CD4-positive, alpha-beta memory T cell (primary cell): ENCODE results near the gene LRRK2. TPM values are rescaled to one million over a fixed set of nuclear protein-coding genes. Genes with fewer than 3 reads are reported as not detected.
A peak's percentile ranks its signal among the peaks of the same experiment; 100 is the strongest.

Experiments
- CTCF ChIA-PET: fragments of 350-600 bp; sonication (Branson Sonifier 250); formaldehyde crosslinking; loops from one replicate; lab custom pipeline; 2021; ENCODE audit warnings: inconsistent platforms; ENCODE audit not compliant: partially characterized antibody; lab: Charles Lee
- POLR2A ChIA-PET: fragments of 350-600 bp; sonication (Branson Sonifier 250); formaldehyde crosslinking; loops from one replicate; lab custom pipeline; 2021; ENCODE audit not compliant: partially characterized antibody; lab: Charles Lee
- DNase-seq, 5 donors: peaks; one replicate each; pipeline versions ENCODE4 v3.0.0 to v3.0.0-alpha.2; 2020 to 2022; ENCODE audit warnings: mixed read lengths in 1 of 5
- H3K27ac ChIP-seq: one replicate; pipeline ENCODE4 v1.7.0; 2013; ENCODE audit warnings: low read depth, low read length
- H3K27me3 ChIP-seq: 2 replicates; pipeline ENCODE4 v1.7.0; 2013; ENCODE audit warnings: mild to moderate bottlenecking, low read length, moderate library complexity; ENCODE audit not compliant: insufficient read depth
- H3K36me3 ChIP-seq: 2 replicates; pipeline ENCODE4 v1.7.0; 2013; ENCODE audit warnings: mild to moderate bottlenecking, low read length, moderate library complexity; ENCODE audit not compliant: insufficient read depth
- H3K4me1 ChIP-seq: 2 replicates; pipeline ENCODE4 v1.7.0; 2013; ENCODE audit warnings: mild to moderate bottlenecking, low read length, moderate library complexity; ENCODE audit not compliant: insufficient read depth
- H3K4me3 ChIP-seq, 2 donors: one replicate each; pipeline ENCODE4 v1.7.0; 2013; ENCODE audit warnings: low read length in 2 of 2, mild to moderate bottlenecking in 1 of 2
- H3K9me3 ChIP-seq, 2 donors: one replicate each; pipeline ENCODE4 v1.7.0; 2013; ENCODE audit warnings: low read length in 2 of 2, control low read depth in 1 of 2; ENCODE audit not compliant: control insufficient read depth in 1 of 2
- H3K27ac Mint-ChIP-seq, 7 donors: one replicate each; pipeline ENCODE4 v1.8.0; 2020 to 2021; ENCODE audit warnings: mixed read lengths in 7 of 7, mild to moderate bottlenecking in 6 of 7, inconsistent platforms in 3 of 7, moderate library complexity in 3 of 7
- H3K27me3 Mint-ChIP-seq, 2 donors: one replicate each; pipeline ENCODE4 v1.8.0; 2020 to 2021; ENCODE audit warnings: mixed read lengths in 2 of 2
- H3K36me3 Mint-ChIP-seq, 2 donors: one replicate each; pipeline ENCODE4 v1.8.0; 2020 to 2021; ENCODE audit warnings: mixed read lengths in 2 of 2, inconsistent platforms in 1 of 2, mild to moderate bottlenecking in 1 of 2
- H3K4me1 Mint-ChIP-seq, 4 donors: one replicate each; pipeline ENCODE4 v1.8.0; 2020 to 2021; ENCODE audit warnings: mixed read lengths in 4 of 4, mild to moderate bottlenecking in 1 of 4
- H3K4me3 Mint-ChIP-seq, 8 donors: one replicate each; pipeline ENCODE4 v1.8.0; 2020 to 2021; ENCODE audit warnings: mixed read lengths in 8 of 8, mild to moderate bottlenecking in 7 of 8, moderate library complexity in 6 of 8, inconsistent platforms in 3 of 8
- H3K9me3 Mint-ChIP-seq, 8 donors: one replicate each; pipeline ENCODE4 v1.8.0; 2020 to 2021; ENCODE audit warnings: mixed read lengths in 8 of 8, mild to moderate bottlenecking in 5 of 8, inconsistent platforms in 3 of 8, moderate library complexity in 1 of 8
- intact Hi-C: fragments of 100-400 bp; cut with micrococcal nuclease; formaldehyde crosslinking; loops from one replicate; pipeline ENCODE4 v1.15.1; 2023
- polyA plus RNA-seq, 2 donors: library from polyadenylated mRNA; unstranded; fragments of 300-500 nt; fragmentation: Illumina TruSeq; gene quantifications; one replicate each; pipeline ENCODE4 v1.2.3, GENCODE V29; 2021
- total RNA-seq, 2 experiments: library from RNA; stranded (reverse); gene quantifications; one replicate each; pipeline ENCODE4 v1.2.3, GENCODE V29; 2021

Gene LRRK2
- total and polyA plus RNA-seq, 4 experiments from 2014 or later: 0.10 to 0.76 (median 0.39) TPM; not detected in 1

- POLR2A ChIA-PET: no interaction called here
- H3K27ac Mint-ChIP-seq: no peak overlapping the region
- no peaks in the 10 kb centered on the region for H3K4me1 Mint-ChIP-seq
- CTCF ChIA-PET: no interaction called here
- H3K36me3 Mint-ChIP-seq: no peaks in the 10 kb centered on the region
- no peaks in the 10 kb centered on the region for H3K27me3 Mint-ChIP-seq
- Histone ChIP-seq H3K36me3 (no peaks in the 10 kb centered on the region), H3K27ac (no peak overlapping the region), H3K4me3 (no peak overlapping the region), H3K27me3 (no peaks in the 10 kb centered on the region), H3K9me3 (no peaks in the 10 kb centered on the region), H3K4me1 (no peaks in the 10 kb centered on the region)
- H3K4me3 Mint-ChIP-seq: no peak overlapping the region
- intact Hi-C loops: no loop called here
- peaks cover 0 to 3% (median under 1%) of the 10 kb centered on the region in 8 donors for H3K9me3 Mint-ChIP-seq
- DNase-seq: no peak
These were observed 111.9 kb downstream of the LRRK2 start for GRCh38 chr12:40336573-40337199.

- Mint-ChIP-seq H3K9me3 (peaks cover 0 to 3% (median under 1%) of the 10 kb centered on the region in 8 donors), H3K27ac (no peak overlapping the region)
- intact Hi-C loops: no loop called here
These were observed 113.3 kb downstream of the LRRK2 start for GRCh38 chr12:40338071-40338470.

GRCh38 chr12:40338621-40339020 lies 113.8 kb downstream of the LRRK2 start:
- intact Hi-C loops: no loop called here
- Mint-ChIP-seq H3K4me1 (no peaks in the 10 kb centered on the region), H3K27ac (no peak overlapping the region), H3K4me3 (no peak overlapping the region), H3K36me3 (no peaks in the 10 kb centered on the region), H3K9me3 (peaks cover 0 to 2% (median under 1%) of the 10 kb centered on the region in 8 donors), H3K27me3 (no peaks in the 10 kb centered on the region)
- DNase-seq: no peak
- no peaks in the 10 kb centered on the region for H3K27me3 ChIP-seq
- H3K4me3 ChIP-seq: no peak overlapping the region
- no peaks in the 10 kb centered on the region for H3K9me3 ChIP-seq
- ChIA-PET CTCF (no interaction called here), POLR2A (no interaction called here)
- no peaks in the 10 kb centered on the region for H3K4me1 ChIP-seq
- H3K36me3 ChIP-seq: no peaks in the 10 kb centered on the region
- H3K27ac ChIP-seq: no peak overlapping the region

More at GRCh38 chr12:40338071-40338470, 113.3 kb downstream of the LRRK2 start:
- Histone ChIP-seq H3K27me3 (no peaks in the 10 kb centered on the region), H3K36me3 (no peaks in the 10 kb centered on the region), H3K4me3 (no peak overlapping the region), H3K27ac (no peak overlapping the region), H3K9me3 (no peaks in the 10 kb centered on the region), H3K4me1 (no peaks in the 10 kb centered on the region)
- H3K4me1 Mint-ChIP-seq: no peaks in the 10 kb centered on the region
- no peaks in the 10 kb centered on the region for H3K27me3 Mint-ChIP-seq
- DNase-seq: no peak
- ChIA-PET POLR2A (no interaction called here), CTCF (no interaction called here)
- H3K4me3 Mint-ChIP-seq: no peak overlapping the region
- H3K36me3 Mint-ChIP-seq: no peaks in the 10 kb centered on the region

- Mint-ChIP-seq H3K27ac (no peak overlapping the region), H3K9me3 (no peaks in the 10 kb centered on the region), H3K36me3 (no peaks in the 10 kb centered on the region), H3K4me3 (peak overlapping the region in 1 of 8 donors; percentile 4), H3K27me3 (peaks cover 0 to 1% of the 10 kb centered on the region in 2 donors), H3K4me1 (no peaks in the 10 kb centered on the region)
- ChIA-PET CTCF (no interaction called here), POLR2A (no interaction called here)
- DNase-seq: no peak
- Histone ChIP-seq H3K9me3 (no peaks in the 10 kb centered on the region), H3K4me1 (no peaks in the 10 kb centered on the region), H3K27me3 (no peaks in the 10 kb centered on the region), H3K36me3 (no peaks in the 10 kb centered on the region), H3K27ac (no peak overlapping the region), H3K4me3 (no peak overlapping the region)
- intact Hi-C loops: no loop called here
These were observed 117.2 kb downstream of the LRRK2 start for GRCh38 chr12:40342010-40342409.

- intact Hi-C loops: no loop called here
- no peak for DNase-seq
- H3K27ac Mint-ChIP-seq: no peak overlapping the region
- H3K4me3 Mint-ChIP-seq: no peak overlapping the region
- Histone ChIP-seq H3K27ac (no peak overlapping the region), H3K4me3 (no peak overlapping the region), H3K9me3 (no peaks in the 10 kb centered on the region), H3K36me3 (no peaks in the 10 kb centered on the region), H3K4me1 (no peaks in the 10 kb centered on the region), H3K27me3 (no peaks in the 10 kb centered on the region)
- ChIA-PET CTCF (no interaction called here), POLR2A (no interaction called here)
- no peaks in the 10 kb centered on the region for H3K4me1 Mint-ChIP-seq
- peaks cover 0 to 1% of the 10 kb centered on the region in 2 donors for H3K27me3 Mint-ChIP-seq
- no peaks in the 10 kb centered on the region for H3K9me3 Mint-ChIP-seq
- H3K36me3 Mint-ChIP-seq: no peaks in the 10 kb centered on the region
These were observed 118.3 kb downstream of the LRRK2 start for GRCh38 chr12:40343124-40343523.

- H3K4me1 Mint-ChIP-seq: no peaks in the 10 kb centered on the region
- Histone ChIP-seq H3K27ac (no peak overlapping the region), H3K9me3 (no peaks in the 10 kb centered on the region), H3K4me1 (no peaks in the 10 kb centered on the region), H3K36me3 (no peaks in the 10 kb centered on the region), H3K4me3 (no peak overlapping the region), H3K27me3 (no peaks in the 10 kb centered on the region)
- DNase-seq: no peak
- peaks cover 0 to 1% of the 10 kb centered on the region in 2 donors for H3K27me3 Mint-ChIP-seq
- no peaks in the 10 kb centered on the region for H3K9me3 Mint-ChIP-seq
- H3K4me3 Mint-ChIP-seq: no peak overlapping the region
- H3K36me3 Mint-ChIP-seq: no peaks in the 10 kb centered on the region
- POLR2A ChIA-PET: no interaction called here
- intact Hi-C loops: no loop called here
- H3K27ac Mint-ChIP-seq: no peak overlapping the region
- CTCF ChIA-PET: no interaction called here
These were observed 119.5 kb downstream of the LRRK2 start for GRCh38 chr12:40344312-40344711.

- no peaks in the 10 kb centered on the region for H3K4me1 ChIP-seq
- no peaks in the 10 kb centered on the region for H3K27me3 ChIP-seq
- no peak overlapping the region for H3K4me3 ChIP-seq
- Mint-ChIP-seq H3K27ac (no peak overlapping the region), H3K4me1 (no peaks in the 10 kb centered on the region), H3K27me3 (no peaks in the 10 kb centered on the region), H3K4me3 (no peak overlapping the region), H3K36me3 (no peaks in the 10 kb centered on the region), H3K9me3 (peaks cover 0 to 7% (median 5%) of the 10 kb centered on the region in 8 donors)
- no peak for DNase-seq
- H3K36me3 ChIP-seq: no peaks in the 10 kb centered on the region
- H3K9me3 ChIP-seq: no peaks in the 10 kb centered on the region
- ChIA-PET POLR2A (no interaction called here), CTCF (no interaction called here)
- intact Hi-C loops: no loop called here
- no peak overlapping the region for H3K27ac ChIP-seq
These were observed 127.2 kb downstream of the LRRK2 start for GRCh38 chr12:40351976-40352375.
